ENCODE measurements around the gene PRPF8.

DNA sequence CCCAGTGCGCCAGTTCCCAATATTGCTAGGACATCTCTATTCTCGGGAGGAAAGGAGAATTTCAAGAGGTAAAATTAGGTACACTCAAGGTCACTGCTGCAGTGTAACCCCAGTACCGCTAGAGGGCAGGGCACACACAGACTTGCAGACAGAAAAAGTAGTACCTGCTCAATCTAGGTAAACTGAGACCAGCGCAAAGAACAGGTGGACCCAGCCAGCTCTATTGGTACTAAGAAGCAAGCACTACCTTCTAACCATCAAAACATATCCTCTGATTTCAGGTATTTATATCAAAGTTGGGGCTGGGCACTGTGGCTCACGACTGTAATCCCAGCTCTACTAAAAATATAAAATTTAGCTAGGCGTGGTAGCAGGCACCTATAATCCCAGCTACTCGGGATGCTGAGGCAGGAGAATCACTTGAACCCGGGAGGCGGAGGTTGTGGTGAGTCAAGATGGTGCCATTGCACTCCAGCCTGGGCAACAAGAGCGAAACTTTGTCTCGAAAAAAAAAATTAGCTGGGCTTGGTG is 36.3 kb upstream of the PRPF8 start:
- TF ChIP-seq POLR2A (IDR thresholded peaks at IDR 0.05; ENCODE audit: low read depth, low read length) = no peak
- no peak for TF ChIP-seq POU2F2 (IDR thresholded peaks at IDR 0.05; ENCODE audit: low read depth, low read length)
- no peak for TF ChIP-seq SPI1 (IDR thresholded peaks at IDR 0.05; ENCODE audit: low read depth, low read length)
- TF ChIP-seq TAF1 (IDR thresholded peaks at IDR 0.05; ENCODE audit: low read depth, low read length) = no peak
- TF ChIP-seq POLR2AphosphoS5 (IDR thresholded peaks at IDR 0.05; ENCODE audit: low read depth, low read length) = no peak
